IMR-90 (cell line): ENCODE measurements around the gene RABIF. TPM values are rescaled to one million over a fixed set of nuclear protein-coding genes. Genes with fewer than 3 reads are reported as not detected.

ENCODE experiments used
- ATAC-seq: fragments of 200-7000 bp; cut with Tn5 transposase; 2 replicates; pipeline ENCODE4 v1.9.1; 2020; ENCODE audit warnings: low read depth, mild to moderate bottlenecking, moderate library complexity
- BruUV-seq: library from RNA; stranded (reverse); fragments of 400-500 nt; replicated peaks from 2 replicates; lab custom pipeline; 2021; lab: Mats Ljungman, UMichigan
- CTCF ChIA-PET: fragments of 300-600 bp; formaldehyde crosslinking; extraction: SDS; loops from one replicate; lab custom pipeline; 2021; ENCODE audit warnings: antibody characterized with exemption; lab: Yijun Ruan, JAX
- POLR2A ChIA-PET: fragments of 300-600 bp; sonication (Branson Sonifier 250); formaldehyde crosslinking; loops from one replicate; lab custom pipeline; 2022; ENCODE audit warnings: antibody characterized with exemption; ENCODE audit not compliant: unreplicated experiment; lab: Charles Lee
- DNase-seq: peaks from one replicate; pipeline ENCODE4 v3.0.0; 2013
- H2AFZ ChIP-seq: replicated peaks from 2 replicates; pipeline ENCODE3; 2013; ENCODE audit warnings: low read length, mild to moderate bottlenecking; ENCODE audit not compliant: poor library complexity
- H2AK5ac ChIP-seq: 2 replicates; pipeline ENCODE4 v1.6.1; 2013; ENCODE audit warnings: low read depth, low read length, inconsistent platforms
- H2AK9ac ChIP-seq: replicated peaks from 2 replicates; pipeline ENCODE3; 2013; ENCODE audit warnings: mild to moderate bottlenecking, low read depth, low read length, moderate library complexity; ENCODE audit not compliant: poor library complexity
- H2BK120ac ChIP-seq: 2 replicates; pipeline ENCODE4 v1.6.1; 2013; ENCODE audit warnings: low read depth, low read length, inconsistent platforms
- H2BK15ac ChIP-seq: 3 replicates; pipeline ENCODE4 v1.6.1; 2013; ENCODE audit warnings: low read depth, low read length, inconsistent platforms
- H2BK20ac ChIP-seq: 2 replicates; pipeline ENCODE4 v1.6.1; 2013; ENCODE audit warnings: low read depth, mild to moderate bottlenecking, inconsistent platforms, low read length, moderate library complexity
- H2BK5ac ChIP-seq: 2 replicates; pipeline ENCODE4 v1.6.1; 2013; ENCODE audit warnings: mild to moderate bottlenecking, low read depth, low read length, inconsistent platforms; ENCODE audit not compliant: poor library complexity, severe bottlenecking
- H3K14ac ChIP-seq: replicated peaks from 2 replicates; pipeline ENCODE4 v1.6.1; 2013; ENCODE audit warnings: low read depth, low read length, inconsistent platforms
- H3K18ac ChIP-seq: 2 replicates; pipeline ENCODE4 v1.6.1; 2013; ENCODE audit warnings: low read depth, low read length, control low read depth
- H3K23ac ChIP-seq: 2 replicates; pipeline ENCODE4 v1.6.1; 2013; ENCODE audit warnings: low read depth, low read length, inconsistent platforms
- H3K27ac ChIP-seq: 2 replicates; pipeline ENCODE4 v1.5.1; 2013; ENCODE audit warnings: mild to moderate bottlenecking, control low read depth, low read length; ENCODE audit not compliant: insufficient read depth
- H3K27me3 ChIP-seq: 2 replicates; pipeline ENCODE4 v1.6.1; 2013; ENCODE audit warnings: low read length; ENCODE audit not compliant: control insufficient read depth, insufficient read depth
- H3K36me3 ChIP-seq: 2 replicates; pipeline ENCODE4 v1.6.1; 2013; ENCODE audit warnings: low read length, mixed read lengths; ENCODE audit not compliant: control insufficient read depth, insufficient read depth
- H3K4ac ChIP-seq: 2 replicates; pipeline ENCODE4 v1.6.1; 2013; ENCODE audit warnings: low read depth, low read length, inconsistent platforms
- H3K4me1 ChIP-seq: 2 replicates; pipeline ENCODE4 v1.6.1; 2013; ENCODE audit warnings: low read length, mixed read lengths; ENCODE audit not compliant: control insufficient read depth, insufficient read depth
- H3K4me2 ChIP-seq: 2 replicates; pipeline ENCODE4 v1.6.1; 2013; ENCODE audit warnings: low read depth, mild to moderate bottlenecking, control low read depth, low read length, moderate library complexity
- H3K4me3 ChIP-seq: 2 replicates; pipeline ENCODE4 v1.5.1; 2013; ENCODE audit warnings: low read depth, mild to moderate bottlenecking, control low read depth, low read length, moderate library complexity; ENCODE audit not compliant: insufficient read depth
- H3K56ac ChIP-seq: 2 replicates; pipeline ENCODE4 v1.6.1; 2013; ENCODE audit warnings: low read length, inconsistent platforms; ENCODE audit not compliant: insufficient read depth; ENCODE audit errors: extremely low read depth
- H3K79me1 ChIP-seq, 2 experiments: 2 replicates each; pipeline ENCODE4 v1.6.1; 2013; ENCODE audit warnings: low read length in 2 of 2, inconsistent platforms in 1 of 2, low read depth in 1 of 2
- H3K9ac ChIP-seq: 2 replicates; pipeline ENCODE4 v1.6.1; 2013; ENCODE audit warnings: low read depth, low read length, control low read depth
- H3K9me1 ChIP-seq: 2 replicates; pipeline ENCODE4 v1.6.1; 2013; ENCODE audit warnings: low read length, inconsistent platforms; ENCODE audit not compliant: insufficient read depth
- H3K9me3 ChIP-seq: 2 replicates; pipeline ENCODE4 v1.6.1; 2013; ENCODE audit warnings: low read length; ENCODE audit not compliant: control insufficient read depth, insufficient read depth
- H4K20me1 ChIP-seq: 2 replicates; pipeline ENCODE4 v1.6.1; 2013; ENCODE audit warnings: low read length, inconsistent platforms; ENCODE audit not compliant: insufficient read depth
- H4K5ac ChIP-seq: 2 replicates; pipeline ENCODE4 v1.6.1; 2013; ENCODE audit warnings: mild to moderate bottlenecking, low read depth, low read length, control low read depth
- H4K8ac ChIP-seq, 2 experiments: 2 replicates each; pipeline ENCODE4 v1.6.1; 2013; ENCODE audit warnings: low read depth in 2 of 2, low read length in 2 of 2, control low read depth in 1 of 2, inconsistent platforms in 1 of 2
- H4K91ac ChIP-seq: 2 replicates; pipeline ENCODE4 v1.6.1; 2013; ENCODE audit warnings: low read depth, low read length, inconsistent platforms; ENCODE audit not compliant: insufficient read depth
- BHLHE40 ChIP-seq: fragments of 150-350 bp; IDR thresholded peaks from 2 replicates; pipeline ENCODE4 v1.6.1; 2016; ENCODE audit warnings: mild to moderate bottlenecking, low read depth, low read length
- ELK1 ChIP-seq: fragments of 150-350 bp; IDR thresholded peaks from 2 replicates; pipeline ENCODE4 v1.6.1; 2016; ENCODE audit warnings: low read depth, mild to moderate bottlenecking, low read length, moderate library complexity, borderline replicate concordance
- FOS ChIP-seq: fragments of 150-350 bp; IDR thresholded peaks from 2 replicates; pipeline ENCODE4 v1.6.1; 2016; ENCODE audit warnings: low read depth, low read length
- MAFK ChIP-seq: IDR thresholded peaks from 2 replicates; pipeline ENCODE4 v1.6.1; 2012; ENCODE audit warnings: low read depth, low read length, improper control_type of control experiment
- MXI1 ChIP-seq: IDR thresholded peaks from 2 replicates; pipeline ENCODE4 v1.6.1; 2012; ENCODE audit warnings: low read depth, mild to moderate bottlenecking, low read length, moderate library complexity, borderline replicate concordance
- NFE2L2 ChIP-seq: fragments of 150-350 bp; IDR thresholded peaks from 2 replicates; pipeline ENCODE4 v1.6.1; 2016; ENCODE audit warnings: low read depth, mild to moderate bottlenecking, low read length
- POLR2A ChIP-seq: IDR thresholded peaks from 2 replicates; pipeline ENCODE4 v1.6.1; 2012; ENCODE audit warnings: mild to moderate bottlenecking, low read depth, low read length
- SMC3 ChIP-seq: fragments of 150-350 bp; IDR thresholded peaks from 2 replicates; pipeline ENCODE4 v1.6.1; 2016; ENCODE audit warnings: low read depth, mild to moderate bottlenecking, antibody characterized with exemption, low read length, moderate library complexity
- WGBS, 2 experiments: methylation state at CpG; one replicate each; pipeline versions ENCODE4 v1.1.5 to v1.1.7; 2013; ENCODE audit warnings: missing lambda C conversion rate in 2 of 2; ENCODE audit not compliant: insufficient read length in 1 of 2; ENCODE audit errors: extremely low coverage in 2 of 2; 5-methylcytosine and 5-hydroxymethylcytosine counted together
- dilution Hi-C: fragments of 300-500 bp; cut with HindIII; formaldehyde crosslinking; loops from one replicate; pipeline ENCODE4 v1.14.3; 2018; ENCODE audit warnings: low sequenced_read_pairs; ENCODE audit not compliant: unreplicated experiment
- in situ Hi-C: fragments of 300-500 bp; cut with MboI; formaldehyde crosslinking; loops from 3 replicates; pipeline ENCODE4 v1.14.3; 2019; ENCODE audit warnings: low sequenced_read_pairs, inconsistent platforms, mixed read lengths
- intact Hi-C: fragments of 100-400 bp; cut with micrococcal nuclease; formaldehyde crosslinking; loops from 2 replicates; pipeline ENCODE4 v1.10.0; 2022
- polyA plus RNA-seq, 3 experiments: library from polyadenylated mRNA; depleted of rRNA; stranded (reverse); fragments of >200 nt; gene quantifications; 2 replicates each; pipeline ENCODE4 v1.2.3, GENCODE V29; 2012; ENCODE audit warnings: low replicate concordance in 1 of 3
- total RNA-seq: library from RNA; depleted of rRNA; stranded (reverse); fragments of >200 nt; gene quantifications from 2 replicates; pipeline ENCODE4 v1.2.3, GENCODE V29; 2012

RABIF gene
- total and polyA plus RNA-seq, 2 of the 4 experiments (the other 2 are of a cell fraction), result 4.8 to 7.9 TPM

DNA sequence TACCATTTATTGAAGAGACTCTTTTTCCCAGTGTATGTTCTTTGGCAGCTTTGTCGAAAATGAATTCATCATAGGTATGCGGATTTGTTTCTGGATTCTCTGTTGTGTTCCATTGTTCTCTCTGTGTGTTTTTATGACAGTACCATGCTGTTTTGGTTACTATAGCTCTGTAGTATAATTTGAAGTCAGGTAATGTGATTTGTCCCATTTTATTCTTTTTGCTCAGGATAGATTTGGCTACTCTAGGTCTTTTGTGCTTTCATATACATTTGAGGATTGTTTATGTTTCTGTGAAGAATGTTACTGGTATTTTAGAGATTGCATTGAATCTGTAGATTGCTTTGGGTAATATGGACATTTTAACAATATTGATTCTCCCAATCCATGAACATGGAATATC is 43.5 kb upstream of the RABIF start:
- ATAC-seq (no peak), DNase-seq (no peak)
- Histone ChIP-seq H3K4me2 (no peak overlapping the region), H4K5ac (no peak overlapping the region), H3K4me1 (no peaks in the 10 kb centered on the region), H2BK15ac (no peak overlapping the region), H4K8ac (no peak overlapping the region), H4K20me1 (no peaks in the 10 kb centered on the region), H2AK9ac (no peak overlapping the region), H2BK20ac (no peak overlapping the region), H3K79me1 (no peaks in the 10 kb centered on the region), H3K27me3 (no peaks in the 10 kb centered on the region), H3K18ac (no peak overlapping the region), H2BK120ac (no peak overlapping the region), H2BK5ac (no peak overlapping the region), H3K23ac (no peak overlapping the region), H4K91ac (no peak overlapping the region), H3K9me3 (no peaks in the 10 kb centered on the region), H3K27ac (no peak overlapping the region), H2AK5ac (no peak overlapping the region), H2AFZ (no peak overlapping the region), H3K9me1 (no peaks in the 10 kb centered on the region), H3K4ac (no peak overlapping the region), H3K4me3 (no peak overlapping the region), H3K56ac (no peak overlapping the region), H3K36me3 (no peaks in the 10 kb centered on the region), H3K9ac (no peak overlapping the region), H3K14ac (no peak overlapping the region)
- intact Hi-C loops, result no loop called here
- in situ Hi-C loops, result no loop called here
- WGBS, 2 experiments, result no CpG with 5 or more reads among the region's 2 CpGs
- ChIA-PET POLR2A (no interaction called here), CTCF (no interaction called here)
- dilution Hi-C loops, result no loop called here
- no TSS peak for BruUV-seq
- TF ChIP-seq MXI1 (no peak), ELK1 (no peak), BHLHE40 (no peak), NFE2L2 (no peak), MAFK (no peak), POLR2A (no peak), FOS (no peak), SMC3 (no peak)
